Measurements from ENCODE around the gene DNMT3A. TPM values are rescaled to one million over a fixed set of nuclear protein-coding genes. Genes with fewer than 3 reads are reported as not detected.

DNMT3A gene
- total RNA-seq, 1 experiment from 2014 or later: 215 TPM

DNA sequence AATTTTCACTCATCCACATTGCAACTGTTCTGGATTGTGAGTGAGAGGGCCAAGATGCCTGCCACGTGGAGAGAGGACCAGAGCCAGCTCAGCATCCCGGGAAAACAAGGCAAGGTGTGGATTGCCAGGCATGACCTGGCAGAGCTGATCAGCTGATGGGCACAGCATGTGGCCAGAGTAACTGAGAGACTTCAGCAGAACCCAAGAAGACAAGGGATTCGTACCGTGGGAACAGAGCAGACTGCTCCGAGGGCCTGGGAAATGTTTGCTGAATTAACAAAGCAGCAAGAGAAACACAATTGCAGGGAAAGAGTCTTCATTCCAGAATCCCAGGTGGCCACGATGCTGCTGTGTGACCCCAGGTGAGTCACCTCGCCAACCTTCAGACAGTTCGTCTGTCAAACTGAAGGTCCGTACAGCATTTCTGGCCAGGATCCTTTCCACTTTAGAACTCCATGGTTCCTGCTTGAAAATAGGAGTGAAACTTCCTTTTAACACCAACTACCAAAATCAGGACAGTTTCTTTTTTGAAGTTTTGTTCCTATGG is 147.1 kb downstream of the DNMT3A start:
- Histone ChIP-seq H2BK120ac (ENCODE audit: low read depth, low read length, poor library complexity, severe bottlenecking) (no peak overlapping the region), H3K9ac (ENCODE audit: extremely low read depth, insufficient read length, low read length) (no peak overlapping the region), H3K23me2 (ENCODE audit: insufficient read length, low read depth, low read length, poor library complexity, severe bottlenecking) (no peaks in the 10 kb centered on the region), H4K20me1 (ENCODE audit: control insufficient read depth, insufficient read depth, insufficient read length) (no peaks in the 10 kb centered on the region), H3K9me3 (ENCODE audit: control insufficient read depth, low read depth, low read length) (no peaks in the 10 kb centered on the region), H3K56ac (ENCODE audit: insufficient read length, low read depth, low read length) (no peak overlapping the region), H4K8ac (replicated peaks; ENCODE audit: insufficient read length, low read depth, low read length) (no peak overlapping the region), H2AFZ (ENCODE audit: low read length) (no peak overlapping the region), H3K27ac (ENCODE audit: insufficient read length, low read depth, low read length) (no peak overlapping the region), H3K4me2 (ENCODE audit: insufficient read depth, insufficient read length, low read length) (no peak overlapping the region), H3K14ac (ENCODE audit: insufficient read depth, low read length) (no peak overlapping the region), H3K23ac (ENCODE audit: insufficient read length, low read depth, low read length) (no peak overlapping the region), H3K4ac (ENCODE audit: low read depth, low read length) (no peak overlapping the region), H2BK12ac (ENCODE audit: insufficient read length, low read depth, low read length) (no peak overlapping the region), H2AK5ac (ENCODE audit: insufficient read length, low read length) (no peak overlapping the region), H2BK20ac (ENCODE audit: low read depth, low read length, poor library complexity, severe bottlenecking) (no peak overlapping the region), H4K91ac (ENCODE audit: insufficient read length, low read depth, low read length) (no peak overlapping the region), H3K79me2 (ENCODE audit: insufficient read depth, low read length) (no peaks in the 10 kb centered on the region), H3K4me1 (ENCODE audit: insufficient read depth, low read length) (no peaks in the 10 kb centered on the region), H3T11ph (ENCODE audit: low read length) (no peak overlapping the region), H2BK5ac (ENCODE audit: insufficient read length, low read length) (no peak overlapping the region), H3K79me1 (ENCODE audit: insufficient read depth, low read depth, low read length, poor library complexity, severe bottlenecking) (no peaks in the 10 kb centered on the region), H3K27me3 (ENCODE audit: insufficient read depth, low read length) (no peaks in the 10 kb centered on the region), H2BK15ac (ENCODE audit: low read depth, low read length) (no peak overlapping the region), H4K5ac (ENCODE audit: insufficient read length, low read depth, low read length) (no peak overlapping the region), H3K18ac (ENCODE audit: insufficient read length, low read depth, low read length) (no peak overlapping the region)
- peak overlapping the region in 1 of 3 experiments; percentile 9; a peak in 1 of 7 replicates for H3K27ac Mint-ChIP-seq
- H3K27me3 Mint-ChIP-seq (ENCODE audit: low read depth): peaks cover 5% of the 10 kb centered on the region; the same call in 1 of the 2 replicates
- H3K36me3 Mint-ChIP-seq (ENCODE audit: insufficient read depth in 1 of 3, low read depth in 3 of 3): no peaks in the 10 kb centered on the region
- H3K4me1 Mint-ChIP-seq: peaks cover 18 to 19% of the 10 kb centered on the region in 2 experiments
- no peak overlapping the region for H3K4me3 Mint-ChIP-seq
- WGBS (ENCODE audit: extremely low coverage, insufficient read length, low lambda C conversion rate): no CpG with 5 or more reads among the region's 9 CpGs
- H3K9me3 Mint-ChIP-seq: no peaks in the 10 kb centered on the region; a peak in 1 of 5 replicates
- TF ChIP-seq, protein P1, sequence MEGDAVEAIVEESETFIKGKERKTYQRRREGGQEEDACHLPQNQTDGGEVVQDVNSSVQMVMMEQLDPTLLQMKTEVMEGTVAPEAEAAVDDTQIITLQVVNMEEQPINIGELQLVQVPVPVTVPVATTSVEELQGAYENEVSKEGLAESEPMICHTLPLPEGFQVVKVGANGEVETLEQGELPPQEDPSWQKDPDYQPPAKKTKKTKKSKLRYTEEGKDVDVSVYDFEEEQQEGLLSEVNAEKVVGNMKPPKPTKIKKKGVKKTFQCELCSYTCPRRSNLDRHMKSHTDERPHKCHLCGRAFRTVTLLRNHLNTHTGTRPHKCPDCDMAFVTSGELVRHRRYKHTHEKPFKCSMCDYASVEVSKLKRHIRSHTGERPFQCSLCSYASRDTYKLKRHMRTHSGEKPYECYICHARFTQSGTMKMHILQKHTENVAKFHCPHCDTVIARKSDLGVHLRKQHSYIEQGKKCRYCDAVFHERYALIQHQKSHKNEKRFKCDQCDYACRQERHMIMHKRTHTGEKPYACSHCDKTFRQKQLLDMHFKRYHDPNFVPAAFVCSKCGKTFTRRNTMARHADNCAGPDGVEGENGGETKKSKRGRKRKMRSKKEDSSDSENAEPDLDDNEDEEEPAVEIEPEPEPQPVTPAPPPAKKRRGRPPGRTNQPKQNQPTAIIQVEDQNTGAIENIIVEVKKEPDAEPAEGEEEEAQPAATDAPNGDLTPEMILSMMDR (conservative IDR thresholded peaks at IDR 0.05): no peak
- DNase-seq: no peak

Data from H9 (cell line).